AG08395 (cell line): ENCODE measurements around the gene NRXN2.

ENCODE experiments used
- DNase-seq: peaks from one replicate; pipeline ENCODE4 v3.0.0; 2012; ENCODE audit warnings: mixed read lengths, low spot score

The NRXN2 gene

DNA sequence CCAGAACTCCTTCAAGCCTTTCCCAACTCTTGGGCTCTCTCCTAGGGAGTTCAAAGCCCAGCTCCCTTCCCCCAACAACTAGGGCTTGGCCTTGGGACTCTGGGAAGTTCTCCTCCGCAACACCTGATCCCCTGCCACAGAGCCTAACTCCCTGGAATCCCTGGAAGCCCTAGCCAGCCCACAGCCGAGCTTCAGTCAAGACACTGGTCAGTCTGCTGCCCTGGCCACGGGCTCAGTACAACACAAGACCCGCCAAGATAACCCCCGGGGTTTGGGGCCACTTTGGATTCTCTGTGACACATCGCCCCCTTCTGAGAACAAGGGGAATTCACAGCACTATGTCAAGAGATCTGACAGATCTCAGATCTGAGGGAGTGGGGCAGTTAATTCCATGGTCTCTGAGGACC is 73.7 kb downstream of the NRXN2 start:
- no peak for DNase-seq

DNA sequence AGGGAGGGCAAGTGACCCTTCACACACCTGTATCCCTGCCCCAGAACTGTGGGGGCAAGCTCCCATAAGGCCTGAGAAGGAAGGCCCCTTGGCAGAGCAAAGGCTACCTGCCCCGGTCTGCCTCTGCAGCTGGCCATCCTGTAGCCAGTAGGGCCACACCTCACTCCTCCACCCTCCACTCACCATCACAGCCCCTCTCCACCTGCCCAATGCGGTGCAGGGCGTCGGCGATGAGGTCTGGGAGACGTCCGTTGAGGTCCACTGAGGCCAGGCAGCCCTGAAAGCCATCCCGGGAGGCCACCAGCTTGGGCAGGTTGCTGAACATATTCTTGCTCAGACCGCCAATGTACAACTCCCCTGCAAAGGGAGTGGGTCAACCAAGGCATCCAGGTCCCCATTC is 74.4 kb downstream of the NRXN2 start:
- no peak for DNase-seq

DNA sequence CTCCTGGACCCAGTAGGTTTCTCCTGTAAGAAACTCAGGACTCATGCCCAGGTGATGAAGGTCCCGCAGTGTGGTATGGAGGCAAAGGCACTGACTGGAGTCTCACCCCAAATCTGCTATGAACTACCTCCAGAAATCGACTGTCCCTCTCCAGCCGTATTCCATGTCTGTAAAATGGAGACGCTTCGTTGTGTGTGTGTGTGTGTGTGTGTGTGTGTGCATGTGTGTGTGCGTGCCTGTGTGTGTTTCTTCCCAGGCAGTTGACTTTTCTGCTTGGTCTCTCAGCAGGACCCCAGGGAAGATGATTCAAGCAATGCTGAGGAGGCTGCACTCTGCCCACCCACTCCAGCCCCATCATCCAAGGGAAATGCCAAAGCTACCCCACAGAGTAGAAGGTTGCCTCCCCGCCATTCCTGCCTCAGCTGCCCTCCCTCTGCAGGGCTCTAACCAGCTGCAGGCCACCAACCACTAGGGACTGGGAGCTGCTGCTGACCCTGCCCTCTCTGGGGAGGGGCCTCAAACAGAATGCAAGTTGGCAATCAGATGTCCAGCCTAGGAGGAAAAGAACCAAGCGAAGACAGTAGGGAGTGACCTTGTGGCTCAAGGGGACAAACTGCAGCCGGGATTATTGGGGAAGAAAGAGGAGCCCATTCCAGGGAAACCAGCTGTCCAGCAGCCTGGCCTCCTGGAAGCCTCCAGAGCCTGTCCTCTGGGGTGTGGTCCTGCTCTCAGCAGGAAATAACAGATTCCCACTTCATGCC is 75.8 kb downstream of the NRXN2 start:
- DNase-seq = no peak

- DNase-seq = no peak
These were observed 78.2 kb downstream of the NRXN2 start for GRCh38 chr11:64644647-64645275.

GRCh38 chr11:64643920-64644646 is 78.9 kb downstream of the NRXN2 start:
- no peak for DNase-seq

GRCh38 chr11:64643256-64643881 is 79.6 kb downstream of the NRXN2 start:
- no peak for DNase-seq

DNA sequence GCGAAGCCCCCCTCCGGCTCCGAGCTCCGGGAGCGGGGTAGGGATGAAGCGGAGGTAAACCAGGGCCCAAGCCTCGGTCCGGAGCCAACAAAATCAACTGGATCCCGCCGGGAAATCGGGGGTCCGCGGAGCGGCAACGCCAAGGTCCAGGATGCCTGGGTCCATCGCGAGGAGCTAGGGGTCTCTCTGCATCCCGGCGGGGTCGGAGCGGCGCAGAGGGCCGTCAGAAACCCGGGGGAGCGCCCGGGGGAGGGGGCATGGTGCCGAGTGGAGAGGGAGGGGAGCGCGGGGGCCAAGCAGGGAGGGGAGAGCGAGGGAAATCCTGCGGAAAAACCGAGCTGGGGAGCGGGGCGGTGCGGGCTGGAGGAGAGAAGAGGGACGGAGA is 80.1 kb downstream of the NRXN2 start:
- DNase-seq = no peak

- no peak for DNase-seq
These were observed 80.6 kb downstream of the NRXN2 start for GRCh38 chr11:64642418-64642735.

- no peak for DNase-seq
These were observed 81.2 kb downstream of the NRXN2 start for GRCh38 chr11:64641596-64642417.

- no peak for DNase-seq
These were observed 83.1 kb downstream of the NRXN2 start for GRCh38 chr11:64639885-64640284.

- DNase-seq = no peak
These were observed 84.2 kb downstream of the NRXN2 start for GRCh38 chr11:64638829-64639228.

DNA sequence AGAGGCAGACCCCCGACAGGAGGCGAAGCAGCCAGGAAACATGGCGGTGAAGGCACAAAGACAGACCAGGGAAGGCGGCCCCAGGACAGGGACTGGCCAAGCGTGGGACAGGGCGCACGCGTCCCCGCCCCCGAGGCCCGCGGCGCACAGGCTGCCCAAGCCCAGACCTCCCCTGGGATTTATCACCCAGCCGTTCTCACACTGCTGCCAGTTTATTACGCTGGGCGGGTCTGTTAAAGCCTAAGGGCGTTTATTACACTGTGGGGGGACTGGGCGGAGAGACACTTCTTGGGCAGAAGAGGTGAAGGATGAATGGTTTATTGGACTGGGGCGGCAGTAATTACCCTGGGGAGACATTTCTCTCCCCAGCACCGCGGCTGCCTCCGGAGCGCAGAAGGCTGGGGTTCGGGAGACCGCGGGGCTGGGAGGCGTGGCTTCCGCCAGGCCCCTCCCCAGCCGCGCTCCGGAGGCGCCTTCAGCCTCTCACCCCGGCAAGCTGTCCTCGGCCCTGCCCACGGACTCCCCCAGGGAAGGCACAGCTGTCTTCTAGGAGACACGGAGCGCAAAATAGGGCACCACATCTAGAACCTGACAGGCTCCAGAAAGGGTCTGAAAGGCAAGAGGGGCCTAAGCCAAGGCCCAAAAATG is 84.9 kb downstream of the NRXN2 start:
- no peak for DNase-seq

DNA sequence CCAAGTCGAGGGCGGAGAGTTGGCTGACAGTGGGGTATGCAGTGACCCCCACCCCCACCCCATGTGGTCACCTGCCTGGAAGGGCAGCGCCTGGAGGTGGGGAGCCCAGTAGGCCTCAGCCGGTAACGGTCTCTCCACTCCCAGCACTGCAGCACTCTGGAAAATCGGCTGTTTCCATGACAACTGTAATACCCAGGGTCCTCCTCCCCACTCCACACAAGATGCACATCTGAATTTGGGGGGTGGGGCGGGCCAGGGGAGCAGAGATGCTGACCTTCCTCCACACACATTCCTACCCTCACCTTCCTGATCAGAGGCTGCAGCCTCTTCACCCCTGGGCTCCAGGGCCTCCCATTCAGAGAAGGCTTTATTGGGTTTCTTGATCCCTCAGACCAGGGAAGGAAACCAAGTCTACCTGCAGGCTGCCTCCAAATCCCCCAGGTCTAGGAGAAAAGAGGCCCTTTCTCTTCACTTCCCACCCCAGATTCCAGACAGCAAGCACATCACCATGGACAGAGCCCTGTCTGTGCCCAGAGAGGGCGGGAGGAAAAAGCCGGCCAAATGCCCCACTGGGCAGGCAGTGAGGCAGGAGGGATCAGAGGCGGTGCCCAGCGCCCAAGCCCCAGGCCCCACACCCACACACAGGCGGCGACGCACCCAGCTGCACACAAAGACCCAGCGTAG is 85.5 kb downstream of the NRXN2 start:
- DNase-seq = no peak

DNA sequence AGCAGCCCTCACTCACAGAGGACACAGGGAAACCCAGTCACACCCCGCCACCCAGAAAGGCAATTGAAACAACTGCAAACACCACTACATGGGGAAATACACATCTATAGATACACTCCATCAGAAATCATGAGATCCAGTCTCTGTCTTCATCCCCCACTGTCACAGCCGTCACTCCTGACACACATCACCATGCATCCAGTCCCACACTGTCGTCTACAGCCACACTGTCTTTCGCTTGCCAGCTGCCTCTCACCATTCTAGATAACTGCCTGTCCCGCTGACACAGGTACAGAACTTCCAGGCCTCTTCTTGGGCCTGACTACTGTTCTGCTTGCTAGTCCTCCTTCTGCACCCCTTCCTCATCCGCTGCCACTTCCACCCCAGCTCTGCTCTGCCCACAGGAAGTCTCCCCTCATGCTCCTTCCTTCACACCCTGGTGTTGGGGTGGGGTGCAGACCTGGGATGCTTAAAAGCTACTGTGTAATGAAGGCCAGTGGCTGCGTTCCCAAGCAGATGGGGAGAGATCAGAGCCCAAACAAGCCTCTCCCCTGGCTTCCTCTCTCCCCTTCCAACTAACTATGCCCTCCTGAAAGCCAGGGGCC is 89.3 kb downstream of the NRXN2 start:
- no peak for DNase-seq

- no peak for DNase-seq
These were observed 90.3 kb downstream of the NRXN2 start for GRCh38 chr11:64632654-64633053.

- no peak for DNase-seq
These were observed 90.8 kb downstream of the NRXN2 start for GRCh38 chr11:64632237-64632636.

GRCh38 chr11:64631675-64632074 is 91.3 kb downstream of the NRXN2 start:
- DNase-seq = no peak

GRCh38 chr11:64629796-64630562 is 93.0 kb downstream of the NRXN2 start:
- DNase-seq = no peak

GRCh38 chr11:64629103-64629502 is 93.9 kb downstream of the NRXN2 start:
- no peak for DNase-seq

GRCh38 chr11:64628596-64628995 is 94.4 kb downstream of the NRXN2 start:
- DNase-seq = no peak
